Measurements from ENCODE around the gene CITED4. TPM values are rescaled to one million over a fixed set of nuclear protein-coding genes. Genes with fewer than 3 reads are reported as not detected.

Gene CITED4
- total and polyA plus RNA-seq, 9 of the 15 experiments (the other 6 are each of a cell fraction or from before 2014, with no cell fraction given), result 0.11 to 1.2 (median 0.17) TPM; not detected in 2

DNA sequence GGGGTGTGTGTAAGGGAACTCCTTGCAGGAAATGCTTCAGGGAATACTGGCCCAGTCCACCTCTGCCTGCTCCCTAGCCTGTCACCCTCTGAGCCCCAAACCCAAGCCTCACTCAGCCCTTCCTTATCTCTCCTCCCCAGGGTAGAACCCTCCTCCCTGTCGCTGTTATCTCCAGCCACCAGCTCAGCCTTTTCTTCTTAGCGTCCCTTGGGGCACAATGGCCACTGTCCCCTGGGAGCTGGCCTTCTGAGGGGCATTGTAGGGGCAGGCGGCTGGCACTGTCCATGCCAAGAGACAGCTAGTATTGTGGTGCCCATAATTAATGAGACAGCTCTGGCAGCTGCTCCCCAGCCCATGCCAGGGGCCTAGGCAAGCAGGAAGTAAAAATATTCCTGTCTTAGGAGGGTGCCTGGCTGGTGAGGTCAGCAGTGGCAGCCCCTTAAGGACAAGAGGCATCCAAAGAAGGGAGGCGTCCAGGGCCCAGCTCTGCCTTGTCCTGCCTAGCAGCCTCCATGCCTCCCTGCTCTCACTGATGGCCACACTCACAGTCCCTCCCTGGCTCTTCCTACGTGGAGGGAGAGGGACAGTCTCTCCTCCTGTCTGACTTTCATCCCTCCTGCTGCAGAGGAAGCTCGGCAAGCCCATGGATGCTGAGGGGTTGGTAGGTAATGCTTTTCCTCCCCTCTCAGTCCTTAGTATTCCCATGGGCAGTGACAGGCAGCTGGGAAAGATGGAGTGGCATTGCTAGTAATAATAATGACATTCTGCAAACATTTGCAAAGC lies 41.1 kb downstream of the CITED4 start (continued):
- TF ChIP-seq EWSR1 (IDR thresholded peaks at IDR 0.05; ENCODE audit: borderline replicate concordance, low read depth, partially characterized antibody) (no peak), HDAC3 (IDR thresholded peaks at IDR 0.05; ENCODE audit: borderline replicate concordance, partially characterized antibody) (no peak), KLF1 (tag; IDR thresholded peaks at IDR 0.05) (no peak), FOS (IDR thresholded peaks at IDR 0.05; ENCODE audit: extremely low read depth, insufficient read length) (no peak), HDAC2 (IDR thresholded peaks at IDR 0.05) (peak; percentile 92), RAD51 (IDR thresholded peaks at IDR 0.05; ENCODE audit: borderline replicate concordance, low read depth) (peak; percentile 26; the same call in 1 of the 2 replicates), EP300 (IDR thresholded peaks at IDR 0.05; ENCODE audit: low read length) (peak; percentile 98), KDM1A (IDR thresholded peaks at IDR 0.05) (peak; percentile 84 to 90), ZKSCAN3 (CRISPR knock-in tag; IDR thresholded peaks at IDR 0.05) (no peak), CEBPG (CRISPR knock-in tag; IDR thresholded peaks at IDR 0.05) (no peak), CEBPG (tag; conservative IDR thresholded peaks at IDR 0.05 in 1 of 2, IDR thresholded peaks at IDR 0.05 in 1 of 2) (no peak), ZNF121 (CRISPR knock-in tag; conservative IDR thresholded peaks at IDR 0.05) (no peak), CHD1 (IDR thresholded peaks at IDR 0.05; ENCODE audit: low read length) (no peak), STAT5B (CRISPR knock-in tag; IDR thresholded peaks at IDR 0.05) (no peak), MED1 (CRISPR knock-in tag; IDR thresholded peaks at IDR 0.05; ENCODE audit: borderline replicate concordance) (no peak), MEF2D (tag; conservative IDR thresholded peaks at IDR 0.05; ENCODE audit: low read depth) (peak; percentile 44; the same call in 1 of the 2 replicates)
- TF ChIP-seq, protein P1, sequence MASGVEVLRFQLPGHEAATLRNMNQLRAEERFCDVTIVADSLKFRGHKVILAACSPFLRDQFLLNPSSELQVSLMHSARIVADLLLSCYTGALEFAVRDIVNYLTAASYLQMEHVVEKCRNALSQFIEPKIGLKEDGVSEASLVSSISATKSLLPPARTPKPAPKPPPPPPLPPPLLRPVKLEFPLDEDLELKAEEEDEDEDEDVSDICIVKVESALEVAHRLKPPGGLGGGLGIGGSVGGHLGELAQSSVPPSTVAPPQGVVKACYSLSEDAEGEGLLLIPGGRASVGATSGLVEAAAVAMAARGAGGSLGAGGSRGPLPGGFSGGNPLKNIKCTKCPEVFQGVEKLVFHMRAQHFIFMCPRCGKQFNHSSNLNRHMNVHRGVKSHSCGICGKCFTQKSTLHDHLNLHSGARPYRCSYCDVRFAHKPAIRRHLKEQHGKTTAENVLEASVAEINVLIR (CRISPR knock-in tag; IDR thresholded peaks at IDR 0.05), result no peak

Data from K562 (cell line).